SKM-1 (cell line): Measurements from ENCODE around the gene PIK3R2.
"Not testable (repeated sequence)": the region's sequence is repeated elsewhere in the genome, so short reads cannot be mapped to it uniquely, and the experiment has no call there.

Experiments used
- DNase-seq: peaks from one replicate; lab custom pipeline; 2025; ENCODE audit not compliant: unreplicated experiment; lab: John Stamatoyannopoulos, UW

Gene PIK3R2

DNA sequence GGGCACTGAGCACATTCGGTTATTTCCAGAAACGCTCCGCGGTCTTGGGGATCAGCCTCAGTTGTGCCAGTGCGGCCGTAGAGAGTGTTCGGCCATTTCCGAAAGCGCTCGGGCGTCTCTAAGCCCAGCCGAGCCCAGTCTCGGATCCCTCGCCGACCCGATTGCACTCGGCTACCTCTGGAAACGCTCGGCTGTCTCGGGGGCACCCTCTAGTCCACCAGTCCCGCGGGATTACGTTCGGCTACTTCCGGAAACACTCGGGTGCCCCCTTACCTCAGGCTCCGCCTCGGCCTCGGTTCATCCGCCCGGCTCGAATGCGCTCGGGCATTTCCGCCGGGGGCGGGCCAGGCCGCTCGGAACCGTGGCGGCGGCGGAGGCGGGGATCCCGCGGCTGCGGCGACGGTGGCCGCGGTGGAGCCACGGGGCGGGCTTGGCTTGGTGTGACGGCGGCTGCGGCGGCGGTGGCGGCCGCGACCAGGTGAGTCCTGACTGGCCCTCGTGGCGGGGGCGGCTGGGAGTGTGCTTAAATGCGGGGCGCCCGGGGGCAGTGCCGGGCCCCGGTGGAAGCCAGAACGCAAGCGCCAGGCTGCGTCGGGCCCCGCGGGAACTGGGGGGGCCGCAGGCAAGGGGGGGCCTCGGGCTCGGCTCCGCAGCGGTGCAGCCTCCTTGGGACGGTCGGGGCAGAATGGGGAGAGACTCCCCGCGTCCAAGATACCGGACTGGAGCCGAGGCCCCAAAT is at the start of gene PIK3R2:
Gene PIK3R2 (plus strand): TSS at position 347 of the 739 bp plus-strand sequence. CDS start 2,717 bp downstream, outside the sequence.
- DNase-seq: peak; percentile 88

DNA sequence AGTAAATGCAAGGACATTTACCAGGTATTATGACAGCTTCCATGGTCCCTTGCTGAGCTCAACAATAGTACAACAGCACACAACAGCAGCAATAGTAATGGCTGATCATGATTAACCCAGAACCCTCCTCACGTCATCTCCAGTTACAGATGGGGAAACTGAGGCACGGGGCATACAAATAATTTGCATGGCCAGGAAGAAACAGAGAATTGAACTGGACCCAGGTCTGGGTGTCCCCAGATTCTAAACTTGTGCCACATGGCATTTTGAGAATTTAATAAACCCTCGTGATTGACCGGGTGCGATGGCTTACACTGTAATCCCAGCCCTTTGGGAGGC is 48.2 kb upstream of the PIK3R2 start:
- DNase-seq: no peak

DNA sequence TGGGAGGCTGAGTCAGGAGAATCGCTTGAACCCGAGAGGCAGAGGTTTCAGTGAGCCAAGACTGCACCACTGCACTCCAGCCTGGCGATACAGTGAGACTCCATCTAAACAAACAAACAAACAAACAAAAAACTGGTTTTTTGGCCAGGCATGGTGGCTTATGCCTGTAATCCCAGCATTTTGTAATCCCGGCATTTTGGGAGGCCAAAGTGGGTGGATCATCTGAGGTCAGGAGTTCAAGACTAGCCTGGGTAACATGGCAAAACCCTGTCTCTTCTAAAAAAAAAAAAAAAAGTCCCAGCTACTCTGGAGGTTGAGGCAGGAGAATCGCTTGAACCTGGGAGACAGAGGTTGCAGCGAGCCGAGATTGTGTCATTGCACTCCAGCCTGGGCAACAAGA is 47.7 kb upstream of the PIK3R2 start:
- not testable (repeated sequence) for DNase-seq

DNA sequence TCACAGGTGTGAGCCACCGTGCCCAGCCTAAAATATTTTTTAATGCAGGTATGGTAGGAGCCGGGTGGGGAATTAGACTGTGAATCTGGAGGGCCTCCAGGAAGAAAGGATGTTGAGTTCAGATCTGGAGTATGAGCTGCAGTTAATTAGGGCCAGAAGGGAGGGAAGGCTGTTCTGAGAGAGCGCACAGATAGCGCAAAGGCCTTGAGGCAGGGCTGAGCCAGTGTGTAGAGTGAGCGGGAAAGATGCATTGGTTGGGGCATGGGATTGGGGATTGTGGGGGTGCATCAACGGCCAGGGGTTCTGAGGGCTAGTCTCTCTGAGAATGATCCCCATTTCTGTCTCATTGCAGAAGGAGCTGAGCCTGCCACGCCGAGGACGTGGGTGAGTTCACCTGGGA is 45.7 kb upstream of the PIK3R2 start:
- DNase-seq: no peak

DNA sequence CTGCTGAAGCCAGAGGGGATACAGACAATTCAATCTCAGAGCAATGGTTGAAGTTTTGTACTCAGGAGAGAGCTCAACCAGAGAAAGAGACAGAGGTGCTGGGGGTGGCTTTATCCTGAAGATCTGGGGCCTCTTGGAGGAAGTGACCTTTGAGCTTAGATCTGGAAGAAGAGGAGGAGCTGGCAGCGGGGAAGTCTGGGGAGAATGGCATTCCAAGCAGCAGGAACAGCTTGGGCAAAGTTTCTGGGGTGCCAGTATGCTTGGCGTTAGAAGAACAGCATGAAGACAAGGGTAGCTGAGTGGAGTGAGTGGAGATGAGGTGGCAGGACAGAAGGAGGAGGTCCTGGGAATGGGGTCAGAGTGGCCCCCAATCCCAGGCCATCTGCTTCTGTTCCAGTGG is 44.1 kb upstream of the PIK3R2 start:
- DNase-seq: no peak

DNA sequence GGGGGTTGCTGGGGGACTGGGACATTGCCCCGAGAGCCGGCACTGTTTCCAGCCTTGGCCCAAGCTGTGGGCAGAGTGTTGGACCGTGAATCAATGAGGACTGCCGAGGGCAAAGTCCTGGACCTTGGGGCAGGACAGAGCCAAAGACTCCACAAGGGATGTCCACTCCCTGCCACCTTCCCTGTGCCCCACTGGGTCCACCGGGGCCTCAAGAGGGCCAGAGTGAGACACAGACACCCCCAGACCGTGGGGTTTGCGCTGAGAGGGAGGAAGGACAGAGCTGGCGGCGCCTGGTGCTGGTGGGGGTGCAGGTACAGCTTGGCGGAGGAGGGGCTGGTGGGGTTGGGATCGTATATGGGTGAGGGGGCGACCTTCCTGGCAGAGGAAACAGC is 43.6 kb upstream of the PIK3R2 start:
- no peak for DNase-seq

DNA sequence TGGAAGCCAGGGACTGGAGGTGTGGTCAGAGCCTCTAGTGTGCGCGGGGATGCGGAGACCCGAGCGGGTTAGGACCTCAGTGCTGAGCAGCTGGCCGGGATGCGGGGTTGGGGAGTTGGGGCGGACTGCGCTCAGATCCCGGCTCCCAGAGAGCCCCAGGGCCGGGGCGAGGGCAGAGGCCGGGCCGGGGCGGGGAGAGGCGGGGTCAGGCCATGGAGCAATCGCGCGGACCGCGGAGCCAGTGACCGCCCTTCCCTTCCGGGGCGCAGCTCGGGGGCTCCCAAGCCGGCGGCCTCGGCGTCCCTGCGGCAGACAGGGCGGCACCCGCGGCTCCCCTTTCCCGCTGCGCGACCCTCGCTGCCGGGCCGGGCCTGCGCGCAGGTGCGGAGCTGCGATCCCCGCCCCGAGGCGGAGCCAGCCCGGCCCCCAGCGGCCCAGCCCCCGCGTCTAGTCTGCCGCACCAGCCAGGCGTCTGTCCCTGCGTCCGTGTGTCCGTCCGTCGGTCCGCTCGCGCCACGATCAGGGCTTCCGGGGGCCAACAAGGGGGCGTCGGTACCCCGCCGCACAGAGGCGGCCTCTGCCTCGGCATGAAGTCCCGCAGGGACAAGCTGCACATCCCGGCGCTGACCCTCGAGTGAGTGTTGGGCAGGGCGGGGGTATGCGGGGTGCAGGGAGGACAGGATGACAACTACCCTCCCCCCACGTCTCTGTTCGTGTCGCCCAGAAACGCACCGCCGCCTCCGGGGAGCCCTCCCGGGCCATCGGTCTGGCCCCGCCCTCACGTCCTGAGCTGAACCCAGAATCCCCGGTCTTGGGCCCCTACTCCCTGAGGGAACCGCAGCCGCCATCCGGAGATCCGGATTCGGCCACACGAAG is 43.0 kb upstream of the PIK3R2 start:
- DNase-seq: no peak

DNA sequence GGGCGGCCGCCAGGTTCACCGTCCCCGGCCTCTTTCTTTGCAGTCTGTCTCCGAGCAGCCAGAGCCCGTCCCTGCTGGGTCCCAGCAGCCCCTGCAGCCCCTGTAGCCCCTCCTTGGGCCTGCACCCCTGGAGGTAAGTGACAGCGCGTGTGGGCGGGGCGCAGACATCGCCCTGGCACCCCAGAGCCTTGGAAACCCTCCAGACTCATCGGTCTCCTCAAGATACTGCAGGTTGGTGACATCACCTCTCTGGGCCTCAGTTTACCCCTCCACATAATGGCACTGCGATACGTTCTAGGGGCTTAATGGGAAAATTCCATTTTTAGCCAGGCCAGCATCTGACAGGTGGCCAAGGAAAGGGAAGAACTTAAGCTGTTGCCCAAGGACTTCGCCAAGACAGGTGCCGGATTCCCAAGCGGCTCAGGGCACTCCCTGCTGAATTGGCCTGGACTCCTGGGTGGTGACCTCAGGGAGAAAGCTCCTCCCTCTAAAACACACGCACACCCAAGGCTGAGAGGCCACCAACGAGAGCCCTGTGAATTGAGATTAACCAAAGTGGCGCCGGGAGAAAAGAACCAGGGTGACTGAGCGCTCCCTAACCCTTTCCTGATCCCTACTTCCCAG is 42.2 kb upstream of the PIK3R2 start:
- no peak for DNase-seq

DNA sequence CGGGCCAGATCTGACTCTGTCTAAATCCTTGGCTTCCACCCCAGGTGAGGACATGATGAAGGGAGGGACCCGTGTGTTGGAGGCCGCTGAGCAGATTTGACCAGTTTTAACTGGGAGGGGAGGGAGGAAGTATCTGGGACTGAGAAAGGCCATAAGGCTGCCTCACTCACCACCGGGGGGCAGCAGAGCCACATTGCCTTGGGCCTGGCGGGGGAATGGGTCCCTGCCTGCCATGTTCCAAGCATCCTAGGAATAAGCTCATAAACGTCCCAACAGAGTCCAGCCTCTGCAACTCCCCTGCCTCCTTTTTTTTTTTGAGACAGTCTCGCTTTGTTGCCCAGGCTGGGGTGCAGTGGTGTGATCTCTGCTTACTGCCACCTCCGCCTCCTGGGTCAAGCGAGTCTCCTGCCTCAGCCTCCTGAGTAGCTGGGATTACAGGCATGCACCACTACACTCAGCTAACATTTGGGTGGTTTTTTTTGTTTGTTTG is 39.9 kb upstream of the PIK3R2 start:
- peak; percentile 68 for DNase-seq

DNA sequence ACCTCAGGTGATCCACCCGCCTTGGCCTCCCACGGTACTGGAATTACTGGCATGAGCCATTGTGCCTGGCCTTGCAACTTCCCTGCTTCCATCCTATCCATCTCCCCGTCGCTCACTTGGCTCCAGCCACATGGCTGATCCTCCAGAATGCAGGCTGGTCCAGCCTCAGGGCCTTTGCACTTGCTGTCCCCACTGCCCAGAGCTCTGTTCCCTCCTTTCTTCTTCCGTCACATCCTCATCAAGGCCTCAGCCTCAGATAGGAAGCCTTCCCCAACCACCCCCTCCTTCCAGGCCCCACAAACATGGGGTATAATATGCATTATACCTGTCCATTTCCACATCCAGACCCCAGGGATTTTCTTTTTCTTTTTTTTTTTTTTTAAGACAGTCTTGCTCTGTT is 39.1 kb upstream of the PIK3R2 start:
- no peak for DNase-seq

DNA sequence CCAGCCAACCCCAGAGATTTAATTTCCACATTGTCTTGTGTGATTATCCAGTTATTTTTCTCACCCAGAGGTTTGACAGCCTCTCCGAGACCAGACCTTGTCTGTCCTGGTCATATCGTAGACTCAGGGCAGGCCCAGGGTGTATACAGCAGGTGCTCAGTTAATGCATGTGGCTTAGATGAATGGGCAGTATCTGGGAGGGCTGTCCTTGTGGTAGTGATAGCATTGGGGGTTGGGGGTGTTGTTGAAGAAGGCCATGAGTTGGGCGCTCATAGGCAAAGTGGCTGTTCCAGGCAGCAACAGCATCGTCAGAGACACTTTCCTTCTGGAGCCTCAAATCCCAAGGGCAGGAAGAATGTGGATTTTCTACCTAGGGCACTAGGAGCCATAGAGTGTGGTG is 38.5 kb upstream of the PIK3R2 start:
- DNase-seq: no peak

DNA sequence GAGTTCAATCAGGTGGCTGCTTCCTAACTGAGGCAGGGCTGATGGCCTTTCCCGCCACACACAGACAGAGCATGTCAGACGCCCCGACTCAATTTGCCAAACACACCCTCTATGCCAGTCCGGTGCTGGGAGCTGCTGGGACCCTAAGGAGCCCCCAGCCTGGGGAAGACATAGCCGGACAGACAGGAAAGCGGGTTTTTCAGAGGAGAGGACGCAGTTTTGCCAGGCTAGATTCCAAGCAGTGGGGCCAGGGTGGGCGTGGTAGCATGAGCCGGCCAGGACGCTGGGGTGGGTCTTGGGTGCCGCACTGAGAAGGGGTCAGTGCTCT is 35.6 kb upstream of the PIK3R2 start:
- DNase-seq: no peak

DNA sequence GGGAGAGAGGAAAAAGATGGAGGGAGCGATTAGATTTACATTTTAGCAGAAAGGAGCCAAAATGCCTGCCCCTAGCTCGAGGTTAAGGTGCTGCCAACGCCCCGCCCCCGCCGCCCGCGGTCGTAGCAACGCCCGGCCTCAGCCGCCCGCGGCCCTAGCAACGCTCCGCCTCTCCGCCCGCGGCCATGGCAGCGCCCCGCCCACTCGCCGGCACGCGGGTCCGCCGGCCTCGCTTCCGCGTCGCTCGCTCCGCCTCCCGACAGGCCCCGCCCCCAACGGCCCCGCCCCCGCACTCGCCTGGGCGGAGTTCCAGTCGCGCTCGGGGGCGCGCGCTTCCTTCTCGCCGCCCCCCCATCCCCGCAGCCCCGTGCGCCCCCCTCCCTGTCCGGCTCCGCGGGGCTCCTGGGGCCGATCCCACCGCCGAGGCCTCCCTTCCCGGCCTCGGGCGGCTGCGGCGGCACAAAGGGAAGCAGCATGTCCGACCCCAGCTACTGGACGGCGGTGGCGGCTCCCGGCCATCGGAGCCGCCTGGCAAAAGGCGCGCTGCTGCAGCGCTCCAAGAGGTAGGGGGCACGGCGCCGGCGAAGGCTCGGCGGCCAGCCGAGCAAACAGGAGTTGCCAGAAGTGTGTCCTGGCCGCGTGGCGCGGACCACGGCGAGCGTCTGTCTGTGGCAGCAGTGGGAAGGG is 35.1 kb upstream of the PIK3R2 start:
- DNase-seq: peak; percentile 57

DNA sequence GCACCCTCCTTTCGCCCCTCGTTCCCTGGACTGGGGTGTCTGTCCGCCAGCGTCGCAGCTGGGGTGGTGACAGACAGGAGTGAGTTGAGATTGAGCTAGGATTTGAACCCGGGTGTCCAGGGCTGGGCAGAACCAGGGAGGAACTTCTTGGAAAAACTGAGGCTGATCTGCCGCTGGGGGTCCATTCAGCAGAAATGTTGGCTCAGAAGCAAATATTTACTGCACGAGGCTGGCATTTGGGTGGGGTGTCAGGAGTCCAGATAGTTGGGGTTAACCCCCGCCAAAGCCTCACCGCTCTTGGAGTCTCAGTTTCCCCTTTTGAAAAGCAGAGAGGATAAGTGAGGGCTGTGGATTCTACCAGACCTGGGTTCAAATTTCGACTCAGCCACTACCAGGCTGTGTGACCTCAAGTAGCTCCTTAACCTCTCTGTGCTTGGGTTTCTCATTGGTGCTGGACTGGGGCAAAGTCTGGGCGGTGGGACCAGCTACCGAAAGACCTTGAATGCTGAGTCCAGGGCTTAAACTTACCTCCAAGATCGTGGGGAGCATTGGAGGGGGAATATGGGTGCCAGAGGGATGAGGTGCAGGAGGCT is 34.4 kb upstream of the PIK3R2 start:
- no peak for DNase-seq

DNA sequence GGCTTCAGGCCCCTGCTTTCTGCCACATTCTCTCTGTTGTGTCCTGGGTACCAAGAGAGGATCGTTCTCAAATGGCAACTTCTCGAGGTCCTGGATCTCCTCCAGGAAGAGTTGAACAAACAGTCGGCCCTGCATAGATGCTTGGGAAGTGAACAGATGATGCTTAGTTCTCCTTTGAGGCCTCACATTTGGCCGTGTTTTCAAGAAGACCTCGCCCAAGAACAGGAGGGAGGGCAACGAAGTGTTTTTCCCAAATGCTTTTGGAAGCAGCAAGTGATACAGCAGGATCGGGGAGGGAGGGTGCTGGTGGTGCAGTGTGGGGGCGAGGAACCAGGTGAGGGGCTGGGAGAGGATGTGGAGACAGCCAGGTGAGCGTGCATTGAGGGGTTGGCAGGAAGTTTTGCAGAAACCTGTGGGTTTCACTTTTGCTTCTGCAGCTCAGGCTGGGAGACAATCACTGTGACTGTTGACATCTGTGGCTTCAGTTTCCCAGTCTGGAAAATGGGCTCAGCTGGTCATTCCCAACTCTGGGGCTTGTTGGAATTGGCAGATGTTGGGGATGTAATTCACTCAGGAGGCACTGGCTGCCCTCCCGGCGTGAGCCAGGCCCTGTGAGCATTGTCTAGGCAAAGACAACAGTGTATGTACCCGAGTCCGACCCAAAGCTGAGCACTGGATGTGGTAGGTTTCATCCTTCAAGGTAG is 33.8 kb upstream of the PIK3R2 start:
- DNase-seq: no peak

DNA sequence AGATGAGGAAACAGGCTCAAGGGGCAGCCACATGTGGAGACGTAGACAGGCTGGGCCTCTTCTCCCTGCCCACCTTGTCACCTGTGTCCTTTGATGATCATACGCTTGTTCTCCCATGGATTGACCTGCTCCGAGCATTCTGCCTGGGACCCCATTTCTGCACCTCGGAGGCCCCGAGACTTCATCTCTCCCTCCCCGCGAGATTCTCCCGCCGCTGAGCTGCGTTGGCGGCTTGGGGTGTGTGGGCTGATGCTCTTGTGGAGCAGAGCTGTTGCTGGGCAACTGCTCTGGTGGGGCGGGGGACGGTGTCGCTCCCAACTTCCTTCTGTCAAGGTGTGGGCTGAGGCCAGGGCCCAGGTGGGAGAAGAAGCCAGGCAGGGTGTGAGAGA is 33.3 kb upstream of the PIK3R2 start:
- DNase-seq: no peak

DNA sequence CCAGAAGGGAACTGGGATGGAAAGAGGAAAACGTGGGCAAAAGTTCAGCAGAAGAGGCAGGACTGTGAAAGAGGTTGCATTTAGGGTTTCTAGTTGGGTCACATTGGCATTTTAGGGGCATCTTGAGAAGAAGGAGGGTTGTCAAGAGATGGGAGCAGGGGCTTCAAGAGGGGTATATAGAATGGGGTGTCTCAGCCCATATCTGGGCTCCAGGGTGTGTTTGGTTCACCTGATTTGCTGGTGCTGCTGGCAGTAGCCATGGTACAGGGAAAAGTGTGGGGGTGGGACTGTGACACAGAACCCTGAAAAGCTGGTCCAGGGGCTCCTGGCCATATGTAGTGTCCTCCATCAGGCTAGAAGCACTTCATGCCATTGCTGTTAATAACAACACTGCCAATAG is 32.8 kb upstream of the PIK3R2 start:
- no peak for DNase-seq

DNA sequence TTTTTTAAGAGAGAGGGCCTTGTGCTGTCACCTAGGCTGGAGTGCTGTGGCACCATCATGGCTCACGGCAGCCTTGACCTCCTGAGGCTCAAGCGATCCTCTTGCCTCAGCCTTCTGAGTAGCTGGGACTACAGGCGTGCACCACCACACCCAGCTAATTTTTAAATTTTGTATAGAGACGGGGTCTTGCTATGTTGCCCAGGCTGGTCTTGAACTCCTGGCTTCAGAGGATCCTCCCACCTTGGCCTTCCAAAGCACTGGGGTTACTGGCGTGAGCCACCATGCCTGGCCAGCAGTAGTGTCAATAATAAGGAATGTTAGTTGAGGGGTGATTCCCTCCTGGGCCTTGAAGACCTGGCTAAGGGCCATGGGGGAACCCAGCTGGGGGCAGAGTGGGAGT is 31.8 kb upstream of the PIK3R2 start:
- DNase-seq: no peak

DNA sequence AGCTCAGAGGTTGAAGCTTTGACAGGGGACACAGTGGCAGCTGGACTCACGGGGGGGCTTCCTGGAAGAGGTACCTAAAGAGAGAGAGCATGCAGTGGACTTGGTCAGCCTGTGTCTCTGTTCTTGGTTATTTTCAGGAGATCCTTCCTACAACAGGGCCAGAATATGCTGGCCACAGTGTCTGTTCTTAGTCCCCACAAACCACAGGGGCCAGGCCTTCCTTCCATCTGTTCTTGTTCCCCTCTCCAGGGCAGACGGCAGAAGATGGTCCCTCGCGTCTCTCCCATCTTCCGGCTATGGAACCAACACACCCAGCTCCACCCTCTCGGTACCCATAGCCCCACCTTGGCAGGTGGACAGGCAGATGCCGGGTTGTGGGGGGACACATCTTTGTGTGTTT is 30.5 kb upstream of the PIK3R2 start:
- no peak for DNase-seq
